CD1c-positive myeloid dendritic cell (primary cell): ENCODE data around the gene LTBP3.
"Not testable (repeated sequence)": the region's sequence is repeated elsewhere in the genome, so short reads cannot be mapped to it uniquely, and the experiment has no call there.

Source experiments
- DNase-seq: peaks from one replicate; pipeline ENCODE4 v3.0.0-alpha.2; 2016; ENCODE audit errors: extremely low spot score

The LTBP3 gene

GRCh38 chr11:65536412-65537295, 21.5 kb downstream of the LTBP3 start:
- DNase-seq, result no peak

GRCh38 chr11:65535102-65535501, 23.1 kb downstream of the LTBP3 start:
- no peak for DNase-seq

- no peak for DNase-seq
Observed at GRCh38 chr11:65532388-65533064, 25.6 kb downstream of the LTBP3 start.

- no peak for DNase-seq
Observed at GRCh38 chr11:65530157-65530496, 28.0 kb downstream of the LTBP3 start.

GRCh38 chr11:65529475-65530156, 28.5 kb downstream of the LTBP3 start:
- DNase-seq, result no peak

- no peak for DNase-seq
Observed at GRCh38 chr11:65528819-65529350, 29.3 kb downstream of the LTBP3 start.

- DNase-seq, result no peak
Observed at GRCh38 chr11:65526744-65527143, 31.4 kb downstream of the LTBP3 start.

- DNase-seq, result no peak
Observed at GRCh38 chr11:65525546-65526480, 32.3 kb downstream of the LTBP3 start.

- peak; percentile 78 for DNase-seq
Observed at GRCh38 chr11:65524741-65525545, 33.2 kb downstream of the LTBP3 start, which contains the start of gene SCYL1. Gene SCYL1 (plus strand): TSS chr11:65525083. CDS start chr11:65525154, 71 bp downstream.

- peak; percentile 10 for DNase-seq
Observed at GRCh38 chr11:65524014-65524740, 34.0 kb downstream of the LTBP3 start.

- not testable (repeated sequence) for DNase-seq
Observed at GRCh38 chr11:65523631-65523968, 34.6 kb downstream of the LTBP3 start.

GRCh38 chr11:65522718-65523630, 35.2 kb downstream of the LTBP3 start:
- DNase-seq, result peak; percentile 62

- not testable (repeated sequence) for DNase-seq
Observed at GRCh38 chr11:65521777-65522521, 36.2 kb downstream of the LTBP3 start.

GRCh38 chr11:65518941-65519549, 39.1 kb downstream of the LTBP3 start:
- not testable (repeated sequence) for DNase-seq

GRCh38 chr11:65516135-65516968, 41.8 kb downstream of the LTBP3 start:
- peak; percentile 17 for DNase-seq

- not testable (repeated sequence) for DNase-seq
Observed at GRCh38 chr11:65512311-65512710, 45.8 kb downstream of the LTBP3 start.
